ENCODE data around the gene EEF1A2.
"Not testable (repeated sequence)": the region's sequence is repeated elsewhere in the genome, so short reads cannot be mapped to it uniquely, and the experiment has no call there.

The EEF1A2 gene

DNA sequence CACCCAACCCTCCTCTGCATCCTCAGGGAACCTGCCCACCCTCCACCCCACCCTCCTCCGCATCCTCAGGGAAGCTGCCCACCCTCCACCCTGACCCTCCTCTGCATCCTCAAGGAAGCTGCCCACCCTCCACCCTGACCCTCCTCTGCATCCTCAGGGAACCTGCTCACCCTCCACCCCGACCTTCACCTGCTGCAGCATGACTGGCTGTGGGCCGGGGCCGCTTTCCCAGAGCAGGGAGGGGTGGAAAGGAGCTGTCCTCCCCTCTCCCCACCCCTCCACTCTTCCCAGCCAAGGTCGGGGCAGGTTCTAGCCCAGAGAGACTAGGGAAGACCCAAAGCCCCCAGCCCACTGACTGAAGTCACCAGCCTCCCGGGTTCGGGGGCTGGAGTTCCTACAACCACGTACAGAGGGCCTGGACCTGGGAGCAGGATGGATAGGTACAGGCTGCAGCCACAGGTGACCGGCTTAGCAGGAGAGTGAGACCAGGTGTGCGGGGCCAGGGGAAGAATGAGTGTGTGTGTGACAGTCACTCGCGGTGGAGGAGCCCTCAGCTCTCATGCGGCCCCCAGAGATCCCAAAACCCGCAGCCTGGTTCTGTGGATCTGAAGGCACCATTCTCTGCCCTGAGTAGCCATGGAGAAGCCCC, 11.6 kb downstream of the EEF1A2 start:
- DNase-seq (ENCODE audit: low read depth in 2 of 2), result no peak

GRCh38 chr20:63486300-63486855, 12.5 kb downstream of the EEF1A2 start:
- DNase-seq (ENCODE audit: low read depth in 2 of 2), result no peak

DNA sequence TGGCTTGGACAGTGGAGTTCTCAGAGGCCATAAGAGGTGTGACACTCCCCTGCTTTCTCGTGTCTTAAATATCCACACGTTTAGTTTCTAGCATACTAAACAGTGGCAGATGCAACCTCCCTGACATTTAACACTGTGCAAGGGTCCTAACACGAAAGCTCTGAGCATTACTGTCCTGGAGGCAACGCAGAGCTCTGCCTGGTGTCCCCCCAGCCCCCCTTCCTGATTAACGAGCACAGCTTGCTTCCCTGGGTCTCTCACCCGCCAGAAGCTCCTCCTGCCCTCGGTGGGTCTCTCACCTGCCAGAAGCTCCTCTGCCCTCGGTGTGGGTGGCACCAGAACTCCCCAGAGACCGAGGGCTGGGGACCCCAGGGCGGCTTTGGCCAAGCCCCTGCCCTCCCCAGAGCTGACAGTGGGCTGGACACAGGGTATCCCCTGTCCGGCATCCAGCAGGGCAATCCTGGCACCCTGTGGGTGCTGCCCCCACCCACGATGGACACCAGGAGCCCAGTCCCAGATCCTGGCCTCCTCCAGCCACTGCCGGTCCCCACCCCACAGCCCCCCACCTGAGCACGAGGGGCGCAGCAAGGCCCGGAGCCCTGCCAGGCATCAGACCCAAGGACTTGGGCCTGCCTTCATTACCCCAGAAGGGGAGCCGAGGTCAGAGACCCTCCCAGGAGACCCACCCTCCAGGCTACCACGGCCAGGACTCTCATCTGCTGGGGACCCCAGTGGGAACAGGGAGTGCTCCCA, 14.1 kb downstream of the EEF1A2 start:
- no peak for DNase-seq (ENCODE audit: low read depth in 2 of 2)

GRCh38 chr20:63484236-63484635, 14.6 kb downstream of the EEF1A2 start:
- DNase-seq (ENCODE audit: low read depth in 2 of 2), result no peak

DNA sequence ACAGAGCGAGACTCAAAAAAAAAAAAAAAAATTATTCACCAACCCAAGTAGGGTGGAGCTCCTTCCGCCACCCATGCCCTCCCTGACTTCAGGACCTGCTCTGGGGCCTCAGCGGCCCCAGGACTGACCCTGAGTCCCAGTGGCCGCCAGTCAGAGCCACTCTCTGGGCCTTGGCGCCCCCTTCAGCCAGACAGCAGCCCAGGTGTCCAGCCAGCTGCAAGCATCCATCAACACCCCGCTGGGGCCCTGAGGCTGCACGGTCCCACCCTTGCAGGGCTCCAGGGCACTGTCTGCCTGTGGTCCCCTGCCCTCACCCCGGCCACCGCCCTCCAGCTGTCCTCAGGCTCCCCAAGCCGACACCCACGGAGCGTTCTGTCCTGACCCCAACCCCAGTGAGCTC, 15.0 kb downstream of the EEF1A2 start:
- DNase-seq (ENCODE audit: low read depth in 2 of 2), result no peak

DNA sequence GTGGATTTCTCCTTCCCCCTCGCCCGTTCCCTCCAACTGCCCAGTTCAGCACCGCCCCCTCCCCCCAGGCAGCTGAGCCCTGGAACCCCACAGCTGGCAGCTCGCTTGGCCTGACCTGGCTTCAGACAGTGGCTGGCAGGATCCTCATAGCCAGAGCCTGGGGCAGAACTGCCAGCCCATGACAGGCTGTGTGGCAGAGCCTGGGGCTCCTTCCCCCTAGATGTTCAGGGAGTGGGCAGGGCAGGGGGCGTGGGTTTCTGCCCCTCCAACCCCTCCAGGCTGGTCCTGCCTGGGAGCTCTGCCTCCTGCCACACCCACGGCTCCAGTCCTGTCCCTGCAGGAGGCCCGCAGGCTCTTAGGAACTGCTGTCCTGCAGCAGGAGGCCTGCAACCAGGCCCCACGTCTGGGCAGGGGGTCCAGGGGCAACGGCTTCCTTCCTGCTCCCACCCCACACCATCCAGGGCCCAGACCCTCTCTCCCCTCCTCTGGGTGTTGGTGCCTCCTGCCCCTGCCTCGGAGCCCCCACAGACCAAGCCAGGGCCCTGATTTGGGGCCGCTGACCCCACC, 16.8 kb downstream of the EEF1A2 start:
- DNase-seq (ENCODE audit: low read depth in 2 of 2), result no peak

DNA sequence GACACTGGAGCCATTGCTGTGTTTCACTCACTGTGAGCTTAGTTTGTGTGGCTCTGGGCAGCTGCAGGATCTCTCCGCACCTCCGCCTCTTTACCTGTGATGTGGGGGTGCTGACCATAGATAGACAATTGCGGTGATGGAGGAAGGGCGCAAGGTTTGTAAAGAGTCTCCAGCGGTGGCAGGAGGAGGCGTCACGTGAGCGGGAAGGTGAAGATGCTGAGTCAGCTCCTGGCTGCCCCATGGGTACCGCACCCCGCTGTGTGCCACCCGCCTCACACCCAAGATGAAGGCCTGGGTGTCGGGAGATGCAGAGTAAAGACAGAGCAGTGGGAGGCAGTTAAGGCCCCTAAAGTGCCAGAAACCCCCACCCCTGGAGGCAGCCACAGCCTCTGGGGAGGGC, 17.4 kb downstream of the EEF1A2 start:
- DNase-seq (ENCODE audit: low read depth in 2 of 2), result no peak

GRCh38 chr20:63479695-63480419, 19.0 kb downstream of the EEF1A2 start:
- not testable (repeated sequence) for DNase-seq (ENCODE audit: low read depth in 2 of 2)

GRCh38 chr20:63478346-63479302, 20.3 kb downstream of the EEF1A2 start:
- no peak for DNase-seq (ENCODE audit: low read depth in 2 of 2)

DNA sequence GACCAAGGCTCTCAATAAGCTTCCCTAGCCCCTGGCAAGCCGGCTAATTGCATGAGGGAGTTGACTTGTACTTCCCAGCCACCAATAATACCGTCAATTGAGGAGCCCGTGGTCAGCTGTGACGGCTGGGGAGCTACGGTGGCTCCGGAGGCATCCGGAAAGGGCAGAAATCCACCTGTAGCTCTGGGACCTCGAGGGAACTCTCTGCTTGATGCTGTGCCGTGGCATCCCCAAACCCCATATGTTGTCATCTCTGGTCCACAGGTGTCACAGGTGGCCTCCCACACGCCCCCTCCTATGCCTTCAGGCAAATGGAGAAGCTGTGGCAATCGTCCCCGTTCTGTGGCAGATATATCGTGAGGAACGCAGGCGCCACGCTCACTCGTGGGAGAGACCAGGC, 20.9 kb downstream of the EEF1A2 start:
- no peak for DNase-seq (ENCODE audit: low read depth in 2 of 2)

- DNase-seq (ENCODE audit: low read depth in 2 of 2), result no peak
Observed at GRCh38 chr20:63477061-63477616, 21.7 kb downstream of the EEF1A2 start.

DNA sequence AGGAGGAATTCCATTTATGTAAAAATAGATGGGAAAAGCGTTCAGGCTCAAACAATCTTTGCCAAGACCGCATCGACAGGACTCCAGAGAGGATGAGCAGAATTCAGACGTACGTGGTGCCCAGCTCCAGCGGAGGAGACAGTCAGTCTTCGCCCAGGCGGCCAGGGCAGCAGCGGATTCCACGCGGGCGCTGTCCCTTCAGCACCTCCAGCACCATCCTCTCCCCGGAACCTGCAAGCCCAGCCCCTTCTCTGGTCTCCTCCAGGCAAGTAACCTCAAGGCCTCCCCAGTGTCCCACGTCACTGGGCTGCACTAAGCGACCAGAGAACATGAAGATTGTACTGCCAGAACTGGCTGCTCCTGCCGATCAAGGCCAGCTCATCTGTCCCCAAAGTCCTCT, 23.7 kb downstream of the EEF1A2 start:
- no peak for DNase-seq (ENCODE audit: low read depth in 2 of 2)

GRCh38 chr20:63473555-63474449, 25.1 kb downstream of the EEF1A2 start:
- no peak for DNase-seq (ENCODE audit: low read depth in 2 of 2)

DNA sequence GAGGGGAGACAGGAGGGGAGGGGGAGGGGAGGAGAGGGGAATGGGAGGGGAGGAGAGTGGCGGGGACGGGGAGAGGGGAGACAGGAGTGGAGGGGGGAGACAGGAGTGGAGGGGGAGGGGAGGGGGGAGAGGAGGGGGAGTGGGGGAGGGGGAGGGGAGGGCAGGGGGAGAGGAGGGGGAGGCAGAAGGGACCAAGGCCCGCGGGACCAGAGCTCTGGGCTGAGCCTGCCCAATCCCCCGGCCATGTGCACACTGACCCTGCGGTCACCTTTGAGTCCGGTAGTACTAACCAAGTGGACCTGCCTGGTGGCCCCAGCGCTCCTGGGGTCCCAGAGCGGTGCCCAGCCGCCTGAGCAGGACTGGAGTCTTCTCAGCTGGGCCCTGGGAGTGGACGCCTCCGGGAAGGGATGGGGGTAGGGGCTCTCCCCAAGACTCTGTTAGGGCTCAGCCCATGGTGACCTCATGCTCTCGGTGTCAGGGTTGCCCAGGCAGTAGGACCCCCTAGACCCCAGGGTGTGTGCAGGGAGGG, 26.0 kb downstream of the EEF1A2 start:
- DNase-seq (ENCODE audit: low read depth in 2 of 2), result no peak

DNA sequence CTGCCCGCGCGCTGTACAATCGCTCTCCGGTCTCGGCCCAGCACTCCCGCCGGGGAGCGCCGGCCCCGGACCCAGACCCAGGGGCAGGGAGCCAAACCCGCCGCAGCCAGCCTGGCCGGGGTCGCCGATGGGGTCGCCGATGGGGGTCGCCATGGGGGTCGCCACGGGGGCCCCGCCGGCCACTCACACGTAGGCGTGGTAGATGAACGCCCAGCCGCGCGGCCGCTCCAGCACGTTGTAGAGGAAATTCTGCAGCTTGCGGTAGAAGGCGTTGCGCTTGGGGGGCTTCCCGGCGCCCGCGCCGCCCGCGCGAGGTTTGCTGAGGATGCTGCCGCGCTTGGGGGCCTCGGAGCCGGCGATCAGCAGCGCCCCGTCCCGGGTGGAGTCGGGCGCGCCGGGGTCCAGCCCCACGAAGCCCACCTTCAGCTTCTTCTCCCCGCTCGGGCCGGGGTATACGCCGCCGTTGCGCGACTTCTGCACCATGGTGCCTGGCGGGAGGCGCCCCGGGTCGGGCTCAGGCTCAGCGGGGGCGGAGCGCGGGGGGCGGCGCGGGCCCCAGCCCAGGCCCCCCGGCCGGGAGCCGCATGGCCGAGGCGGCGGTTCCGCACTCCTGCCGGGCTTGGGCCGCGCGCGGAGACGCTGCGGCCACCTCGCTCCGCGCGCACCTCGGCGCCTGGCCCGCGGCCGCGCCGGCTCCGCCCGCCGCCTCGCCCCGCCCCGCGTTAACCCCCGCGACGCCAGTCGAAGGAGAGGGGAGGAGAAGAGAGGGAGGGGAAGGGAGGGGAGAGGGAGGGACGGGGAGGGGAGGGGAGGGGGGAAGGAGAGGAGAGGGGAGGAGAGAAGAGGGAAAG, 26.7 kb downstream of the EEF1A2 start, which contains the start of gene KCNQ2:
KCNQ2 (minus strand) TSS at position 675 of the 851 bp plus-strand sequence; CDS start at position 483, 192 bp downstream.
- DNase-seq (ENCODE audit: low read depth in 2 of 2), result no peak

DNA sequence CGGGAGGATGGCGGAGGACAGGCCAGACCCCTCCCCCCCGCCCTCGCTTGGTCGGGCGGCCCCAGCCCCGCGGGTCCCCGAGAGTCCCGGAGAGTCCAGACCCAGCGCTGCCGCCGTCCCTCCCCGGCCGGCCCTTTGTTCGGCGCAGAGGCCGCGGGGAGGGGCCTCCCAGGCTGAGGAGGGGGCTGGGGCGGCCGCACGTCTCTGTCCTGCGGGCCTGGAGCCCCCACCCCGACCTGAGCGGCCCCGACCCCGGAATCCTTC, 27.2 kb downstream of the EEF1A2 start:
- DNase-seq (ENCODE audit: low read depth in 2 of 2), result no peak

GRCh38 chr20:63471002-63471716, 27.7 kb downstream of the EEF1A2 start:
- DNase-seq (ENCODE audit: low read depth in 2 of 2), result no peak

- no peak for DNase-seq (ENCODE audit: low read depth in 2 of 2)
Observed at GRCh38 chr20:63470410-63470809, 28.5 kb downstream of the EEF1A2 start.
